ENCODE results near the gene EIF4E1B.

Gene EIF4E1B

GRCh38 chr5:176619569-176620332 is 10.7 kb upstream of the EIF4E1B start:
- no peaks in the 10 kb centered on the region for H3K36me3 ChIP-seq (ENCODE audit: control insufficient read depth, low read length)
- TF ChIP-seq EZH2phosphoT487 (IDR thresholded peaks at IDR 0.05; ENCODE audit: borderline replicate concordance, low read length) (no peak), CTCF (IDR thresholded peaks at IDR 0.05; ENCODE audit: low read depth, low read length, poor library complexity, severe bottlenecking) (peak; percentile 37)
- no peak overlapping the region for H3K27ac ChIP-seq (ENCODE audit: low read depth, low read length)
- H4K20me1 ChIP-seq (ENCODE audit: control insufficient read depth, insufficient read depth, low read depth, low read length) = no peaks in the 10 kb centered on the region
- no peaks in the 10 kb centered on the region for H3K9me3 ChIP-seq (ENCODE audit: control insufficient read depth, insufficient read depth, low read length)
- no peaks in the 10 kb centered on the region for H3K4me1 ChIP-seq (ENCODE audit: control insufficient read depth, low read length)
- H3K9me2 ChIP-seq (replicated peaks; ENCODE audit: control insufficient read depth, low read length) = no peaks in the 10 kb centered on the region
- H3F3A ChIP-seq (ENCODE audit: control insufficient read depth, insufficient read depth) = no peaks in the 10 kb centered on the region
- no peaks in the 10 kb centered on the region for H3K79me2 ChIP-seq (ENCODE audit: control insufficient read depth, low read length)
- H3K27me3 ChIP-seq (ENCODE audit: control insufficient read depth, low read length) = peaks cover 21% of the 10 kb centered on the region
- H3K4me2 ChIP-seq (ENCODE audit: low read length) = no peak overlapping the region
- no peak overlapping the region for H3K4me3 ChIP-seq (ENCODE audit: low read length)

GRCh38 chr5:176620333-176620981 is 10.0 kb upstream of the EIF4E1B start:
- H3K27me3 ChIP-seq (ENCODE audit: control insufficient read depth, low read length) = peaks cover 18% of the 10 kb centered on the region
- H3K4me2 ChIP-seq (ENCODE audit: low read length) = no peak overlapping the region
- no peaks in the 10 kb centered on the region for H3K9me3 ChIP-seq (ENCODE audit: control insufficient read depth, insufficient read depth, low read length)
- H3F3A ChIP-seq (ENCODE audit: control insufficient read depth, insufficient read depth) = no peaks in the 10 kb centered on the region
- TF ChIP-seq CTCF (IDR thresholded peaks at IDR 0.05; ENCODE audit: low read depth, low read length, poor library complexity, severe bottlenecking) (no peak), EZH2phosphoT487 (IDR thresholded peaks at IDR 0.05; ENCODE audit: borderline replicate concordance, low read length) (no peak)
- H3K4me1 ChIP-seq (ENCODE audit: control insufficient read depth, low read length) = peaks cover 3% of the 10 kb centered on the region; the same call in 1 of the 2 replicates
- H3K4me3 ChIP-seq (ENCODE audit: low read length) = no peak overlapping the region
- no peaks in the 10 kb centered on the region for H3K36me3 ChIP-seq (ENCODE audit: control insufficient read depth, low read length)
- H4K20me1 ChIP-seq (ENCODE audit: control insufficient read depth, insufficient read depth, low read depth, low read length) = no peaks in the 10 kb centered on the region
- H3K27ac ChIP-seq (ENCODE audit: low read depth, low read length) = no peak overlapping the region
- no peaks in the 10 kb centered on the region for H3K9me2 ChIP-seq (replicated peaks; ENCODE audit: control insufficient read depth, low read length)
- H3K79me2 ChIP-seq (ENCODE audit: control insufficient read depth, low read length) = no peaks in the 10 kb centered on the region

- H3K27me3 ChIP-seq (ENCODE audit: control insufficient read depth, low read length) = peaks cover 8% of the 10 kb centered on the region; the same call in 1 of the 2 replicates
- 0 out of 2 replicates have a peak, but pooled peaks cover 2% of the 10 kb centered on the region for H3F3A ChIP-seq (ENCODE audit: control insufficient read depth, insufficient read depth)
- H3K27ac ChIP-seq (ENCODE audit: low read depth, low read length) = no peak overlapping the region
- no peaks in the 10 kb centered on the region for H4K20me1 ChIP-seq (ENCODE audit: control insufficient read depth, insufficient read depth, low read depth, low read length)
- peaks cover 13% of the 10 kb centered on the region for H3K4me1 ChIP-seq (ENCODE audit: control insufficient read depth, low read length)
- H3K9me2 ChIP-seq (replicated peaks; ENCODE audit: control insufficient read depth, low read length) = no peaks in the 10 kb centered on the region
- no peaks in the 10 kb centered on the region for H3K36me3 ChIP-seq (ENCODE audit: control insufficient read depth, low read length)
- no peak overlapping the region for H3K4me2 ChIP-seq (ENCODE audit: low read length)
- no peak overlapping the region for H3K4me3 ChIP-seq (ENCODE audit: low read length)
- no peaks in the 10 kb centered on the region for H3K9me3 ChIP-seq (ENCODE audit: control insufficient read depth, insufficient read depth, low read length)
- H3K79me2 ChIP-seq (ENCODE audit: control insufficient read depth, low read length) = no peaks in the 10 kb centered on the region
- no peak for TF ChIP-seq EZH2phosphoT487 (IDR thresholded peaks at IDR 0.05; ENCODE audit: borderline replicate concordance, low read length)
- no peak for TF ChIP-seq CTCF (IDR thresholded peaks at IDR 0.05; ENCODE audit: low read depth, low read length, poor library complexity, severe bottlenecking)
These were observed 8.8 kb upstream of the EIF4E1B start for GRCh38 chr5:176621661-176622079.

Measured in DOHH2 (cell line).